ENCODE results near the gene TUBAL3.

DNA sequence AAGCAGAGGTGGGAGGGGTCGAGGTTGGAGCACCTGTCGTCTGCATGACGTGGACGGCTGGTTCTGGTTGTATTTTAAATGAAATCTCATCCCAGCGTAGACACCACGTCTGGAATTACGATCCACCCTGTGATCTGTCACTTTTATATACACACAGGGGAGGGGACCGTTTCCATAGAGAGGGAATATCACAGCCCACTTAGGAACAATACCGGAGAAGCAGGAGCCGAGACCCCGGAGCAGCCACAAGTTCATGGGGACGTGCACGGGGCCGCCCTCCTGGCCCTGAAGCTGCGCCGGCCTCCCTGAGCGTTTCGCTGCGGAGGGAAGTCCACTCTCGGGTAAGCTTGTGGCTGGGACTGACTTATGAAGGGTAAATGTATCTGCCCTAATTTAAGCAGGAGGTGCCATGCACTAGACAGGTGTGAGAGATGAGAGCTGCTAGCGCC is 39.7 kb downstream of the TUBAL3 start, which contains the start of gene UCN3:
- TF ChIP-seq, protein P1, sequence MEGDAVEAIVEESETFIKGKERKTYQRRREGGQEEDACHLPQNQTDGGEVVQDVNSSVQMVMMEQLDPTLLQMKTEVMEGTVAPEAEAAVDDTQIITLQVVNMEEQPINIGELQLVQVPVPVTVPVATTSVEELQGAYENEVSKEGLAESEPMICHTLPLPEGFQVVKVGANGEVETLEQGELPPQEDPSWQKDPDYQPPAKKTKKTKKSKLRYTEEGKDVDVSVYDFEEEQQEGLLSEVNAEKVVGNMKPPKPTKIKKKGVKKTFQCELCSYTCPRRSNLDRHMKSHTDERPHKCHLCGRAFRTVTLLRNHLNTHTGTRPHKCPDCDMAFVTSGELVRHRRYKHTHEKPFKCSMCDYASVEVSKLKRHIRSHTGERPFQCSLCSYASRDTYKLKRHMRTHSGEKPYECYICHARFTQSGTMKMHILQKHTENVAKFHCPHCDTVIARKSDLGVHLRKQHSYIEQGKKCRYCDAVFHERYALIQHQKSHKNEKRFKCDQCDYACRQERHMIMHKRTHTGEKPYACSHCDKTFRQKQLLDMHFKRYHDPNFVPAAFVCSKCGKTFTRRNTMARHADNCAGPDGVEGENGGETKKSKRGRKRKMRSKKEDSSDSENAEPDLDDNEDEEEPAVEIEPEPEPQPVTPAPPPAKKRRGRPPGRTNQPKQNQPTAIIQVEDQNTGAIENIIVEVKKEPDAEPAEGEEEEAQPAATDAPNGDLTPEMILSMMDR (IDR thresholded peaks at IDR 0.05): no peak
- TF ChIP-seq POLR2A (IDR thresholded peaks at IDR 0.05): no peak
